Measurements from ENCODE around the gene KCNMB2.

DNA sequence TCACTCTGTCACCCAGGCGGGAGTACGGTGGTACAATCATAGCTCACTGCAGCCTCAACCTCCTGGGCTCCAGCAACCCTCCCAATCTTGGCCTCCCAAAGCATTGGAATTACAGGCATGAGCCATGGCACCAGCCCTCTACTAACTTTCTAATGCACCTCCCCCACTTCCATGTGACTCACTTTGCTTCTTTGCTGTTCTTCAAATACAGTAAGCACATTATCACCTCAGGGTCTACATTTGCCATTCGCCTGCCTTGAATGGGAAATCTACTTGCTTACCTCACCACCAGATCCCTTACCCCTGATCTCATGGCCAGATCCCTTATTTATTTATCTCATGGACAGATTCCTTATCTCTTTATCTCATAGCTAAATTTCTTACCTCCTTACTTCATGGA lies 235.3 kb downstream of the KCNMB2 start:
- TF ChIP-seq, protein P1, sequence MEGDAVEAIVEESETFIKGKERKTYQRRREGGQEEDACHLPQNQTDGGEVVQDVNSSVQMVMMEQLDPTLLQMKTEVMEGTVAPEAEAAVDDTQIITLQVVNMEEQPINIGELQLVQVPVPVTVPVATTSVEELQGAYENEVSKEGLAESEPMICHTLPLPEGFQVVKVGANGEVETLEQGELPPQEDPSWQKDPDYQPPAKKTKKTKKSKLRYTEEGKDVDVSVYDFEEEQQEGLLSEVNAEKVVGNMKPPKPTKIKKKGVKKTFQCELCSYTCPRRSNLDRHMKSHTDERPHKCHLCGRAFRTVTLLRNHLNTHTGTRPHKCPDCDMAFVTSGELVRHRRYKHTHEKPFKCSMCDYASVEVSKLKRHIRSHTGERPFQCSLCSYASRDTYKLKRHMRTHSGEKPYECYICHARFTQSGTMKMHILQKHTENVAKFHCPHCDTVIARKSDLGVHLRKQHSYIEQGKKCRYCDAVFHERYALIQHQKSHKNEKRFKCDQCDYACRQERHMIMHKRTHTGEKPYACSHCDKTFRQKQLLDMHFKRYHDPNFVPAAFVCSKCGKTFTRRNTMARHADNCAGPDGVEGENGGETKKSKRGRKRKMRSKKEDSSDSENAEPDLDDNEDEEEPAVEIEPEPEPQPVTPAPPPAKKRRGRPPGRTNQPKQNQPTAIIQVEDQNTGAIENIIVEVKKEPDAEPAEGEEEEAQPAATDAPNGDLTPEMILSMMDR (IDR thresholded peaks at IDR 0.05): no peak
- TF ChIP-seq POLR2A (IDR thresholded peaks at IDR 0.05): no peak
